Nasal cavity respiratory epithelium epithelial cell of viscerocranial mucosa (primary cell): ENCODE measurements around the gene PPM1F. TPM values are rescaled to one million over a fixed set of nuclear protein-coding genes. Genes with fewer than 3 reads are reported as not detected.

Experiments
- total RNA-seq: library from RNA; depleted of rRNA; stranded (reverse); fragments of >200 nt; gene quantifications from 2 replicates; pipeline ENCODE4 v1.2.3, GENCODE V29; 2014

The PPM1F gene, protein sequence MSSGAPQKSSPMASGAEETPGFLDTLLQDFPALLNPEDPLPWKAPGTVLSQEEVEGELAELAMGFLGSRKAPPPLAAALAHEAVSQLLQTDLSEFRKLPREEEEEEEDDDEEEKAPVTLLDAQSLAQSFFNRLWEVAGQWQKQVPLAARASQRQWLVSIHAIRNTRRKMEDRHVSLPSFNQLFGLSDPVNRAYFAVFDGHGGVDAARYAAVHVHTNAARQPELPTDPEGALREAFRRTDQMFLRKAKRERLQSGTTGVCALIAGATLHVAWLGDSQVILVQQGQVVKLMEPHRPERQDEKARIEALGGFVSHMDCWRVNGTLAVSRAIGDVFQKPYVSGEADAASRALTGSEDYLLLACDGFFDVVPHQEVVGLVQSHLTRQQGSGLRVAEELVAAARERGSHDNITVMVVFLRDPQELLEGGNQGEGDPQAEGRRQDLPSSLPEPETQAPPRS
- 24.6 and 39.2 TPM in 2 replicates for total RNA-seq

DNA sequence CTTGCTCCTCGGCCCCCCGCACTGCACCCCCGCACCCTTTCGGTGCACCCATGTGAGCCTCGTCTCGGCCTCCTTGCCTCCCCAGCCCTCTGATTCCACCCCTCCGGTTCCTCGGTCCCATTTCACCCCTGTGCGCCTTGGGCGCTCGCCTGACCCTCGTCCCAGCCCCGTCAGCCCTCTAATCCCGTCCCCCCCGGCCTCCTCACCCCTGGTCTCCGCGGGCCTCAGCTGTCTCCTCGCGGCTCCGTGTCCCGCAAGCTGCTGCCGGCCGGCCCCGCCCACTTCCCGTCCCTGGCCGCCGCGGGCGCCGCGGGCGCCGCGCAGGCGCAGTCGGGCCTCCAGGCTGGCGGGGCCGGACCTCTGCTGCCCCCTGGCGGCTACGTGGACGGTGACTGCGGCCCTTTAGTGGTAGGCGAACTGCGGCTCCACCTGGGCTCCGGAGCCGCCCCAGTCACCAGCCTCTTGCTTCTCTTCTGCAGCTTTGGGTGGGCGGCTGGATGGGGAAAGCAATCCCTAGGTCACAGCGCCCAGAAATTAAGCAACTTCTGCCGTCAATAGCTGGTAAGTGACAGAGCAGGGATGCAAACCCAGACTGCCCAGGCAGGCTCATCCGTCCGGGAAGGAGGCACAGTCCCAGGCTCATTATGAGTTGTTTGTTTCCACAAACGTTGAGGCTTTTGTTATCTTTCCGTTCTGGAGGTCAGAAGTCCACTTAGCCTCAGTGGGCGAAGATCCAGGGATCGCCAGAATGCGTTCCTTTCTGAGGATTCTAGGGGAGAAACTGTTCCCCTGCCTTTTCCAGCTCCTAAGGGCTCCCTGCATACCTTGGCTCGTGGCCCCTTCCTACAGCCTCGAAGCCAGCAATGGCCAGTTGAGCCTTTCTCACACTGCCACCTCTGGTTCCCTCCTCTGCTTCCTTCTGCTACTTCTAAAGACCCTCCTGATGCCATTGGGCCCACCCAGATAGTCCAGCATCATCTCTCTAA, at the start of gene PPM1F:
Gene PPM1F (minus strand): TSS at position 263 of the 986 bp plus-strand sequence. CDS start 6,800 bp downstream, outside the sequence.

DNA sequence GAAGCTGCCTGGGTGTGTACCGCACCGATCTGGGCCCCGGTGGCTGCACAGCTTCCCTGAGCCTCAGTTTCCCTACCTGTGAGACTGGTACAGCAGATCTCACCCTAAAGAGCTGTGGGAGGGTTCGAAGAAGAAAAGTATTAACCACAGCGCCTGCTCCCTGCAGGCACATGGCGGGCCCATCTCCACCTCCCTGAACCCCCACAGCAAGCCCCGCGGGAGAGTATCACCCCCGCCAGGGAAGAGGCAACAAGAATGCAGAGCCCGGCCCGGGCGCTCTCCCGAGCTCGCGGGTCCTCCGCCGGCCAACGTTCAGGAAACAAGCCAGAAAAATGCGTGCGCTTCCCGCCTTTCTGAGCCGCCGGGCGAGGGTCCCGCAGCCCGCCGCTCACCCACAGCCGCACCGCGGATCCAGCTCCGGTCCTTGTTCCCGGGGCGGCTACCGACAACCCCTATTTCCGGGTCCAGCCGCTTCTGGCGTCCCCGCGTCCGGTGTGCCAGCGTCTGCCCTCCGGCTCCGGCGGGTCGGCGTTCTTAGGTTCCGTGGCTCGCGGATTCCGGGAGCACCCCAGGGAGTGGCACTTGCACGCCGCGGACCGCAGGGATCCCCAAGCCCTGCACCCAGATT, 29.8 kb upstream of the PPM1F start, which contains the start of gene TOP3B:
Gene TOP3B (minus strand): TSS at position 450 of the 628 bp plus-strand sequence. CDS start 7,078 bp downstream, outside the sequence.

Other genes with a start within 250 kb of the PPM1F start
- under 0.01 and 0.21 TPM in 2 replicates for gene YPEL1, start 217.1 kb downstream of the PPM1F start, total RNA-seq
- gene MAPK1, start 85.2 kb downstream of the PPM1F start, total RNA-seq = 38.3 and 58.8 TPM in 2 replicates
- 24.6 and 43.2 TPM in 2 replicates for gene TOP3B, start 29.9 kb upstream of the PPM1F start, total RNA-seq